Activated CD4-positive, alpha-beta T cell treated with anti-CD3 and anti-CD28 coated beads, Interleukin-2, amount 50 U/mL, for 16 hours (primary cell): ENCODE measurements around the gene KIF26A.
A peak's percentile ranks its signal among the peaks of the same experiment; 100 is the strongest.

ENCODE experiments used
- DNase-seq: peaks from one replicate; pipeline ENCODE4 v3.0.0-alpha.2; 2020

The KIF26A gene

GRCh38 chr14:104212206-104213095, 74.1 kb downstream of the KIF26A start:
- no peak for DNase-seq

GRCh38 chr14:104213301-104214034, 75.1 kb downstream of the KIF26A start:
- DNase-seq = no peak

- DNase-seq = no peak
Measured at GRCh38 chr14:104214431-104215218, 76.2 kb downstream of the KIF26A start.

- no peak for DNase-seq
Measured at GRCh38 chr14:104215706-104216334, 77.4 kb downstream of the KIF26A start.

- DNase-seq = no peak
Measured at GRCh38 chr14:104216457-104216856, 78.1 kb downstream of the KIF26A start.

- DNase-seq = no peak
Measured at GRCh38 chr14:104217486-104218360, 79.3 kb downstream of the KIF26A start.

- no peak for DNase-seq
Measured at GRCh38 chr14:104218361-104219180, 80.2 kb downstream of the KIF26A start.

- no peak for DNase-seq
Measured at GRCh38 chr14:104219731-104220214, 81.4 kb downstream of the KIF26A start.

GRCh38 chr14:104220215-104221070, 82.1 kb downstream of the KIF26A start:
- DNase-seq = no peak

GRCh38 chr14:104221071-104221625, 82.8 kb downstream of the KIF26A start:
- no peak for DNase-seq

GRCh38 chr14:104221636-104222369, 83.4 kb downstream of the KIF26A start:
- no peak for DNase-seq

GRCh38 chr14:104222396-104223036, 84.1 kb downstream of the KIF26A start:
- DNase-seq = no peak

- no peak for DNase-seq
Measured at GRCh38 chr14:104223101-104224041, 85.0 kb downstream of the KIF26A start.

GRCh38 chr14:104224131-104224505, 85.7 kb downstream of the KIF26A start:
- DNase-seq = no peak

GRCh38 chr14:104224506-104225277, 86.3 kb downstream of the KIF26A start:
- peak; percentile 16 for DNase-seq
